ENCODE measurements around the gene ZMIZ1. TPM values are rescaled to one million over a fixed set of nuclear protein-coding genes. Genes with fewer than 3 reads are reported as not detected.

The ZMIZ1 gene
- total RNA-seq, 1 experiment from 2014 or later, result 35.8 TPM

DNA sequence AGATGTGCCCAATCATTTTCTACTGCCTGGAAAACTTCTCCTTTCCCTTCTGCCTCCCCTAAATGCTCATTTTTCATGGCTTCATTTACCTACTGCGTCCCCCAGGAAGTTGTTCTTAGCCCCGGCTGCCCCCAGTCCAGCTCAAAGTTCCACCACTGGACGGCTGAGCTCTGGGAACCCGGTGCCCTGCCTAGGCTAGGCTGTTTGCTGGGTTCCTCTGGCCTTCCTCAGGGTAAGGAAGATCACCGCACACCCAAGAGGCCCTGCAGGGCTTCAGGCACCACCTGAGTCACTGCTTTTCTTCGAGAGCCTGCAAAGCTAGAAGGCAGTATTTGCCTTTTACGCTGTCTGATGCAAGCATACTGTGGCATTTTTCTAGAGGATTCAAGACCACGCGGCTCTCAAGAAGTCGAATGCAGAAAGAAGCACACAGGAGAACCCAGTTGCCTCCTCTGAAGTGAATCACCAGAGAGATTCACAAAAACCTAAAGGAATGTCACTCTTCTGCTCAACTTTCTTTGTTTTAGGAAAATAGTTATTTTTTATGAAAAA, 46.7 kb upstream of the ZMIZ1 start:
- no TSS peak for BruUV-seq (replicated peaks)

DNA sequence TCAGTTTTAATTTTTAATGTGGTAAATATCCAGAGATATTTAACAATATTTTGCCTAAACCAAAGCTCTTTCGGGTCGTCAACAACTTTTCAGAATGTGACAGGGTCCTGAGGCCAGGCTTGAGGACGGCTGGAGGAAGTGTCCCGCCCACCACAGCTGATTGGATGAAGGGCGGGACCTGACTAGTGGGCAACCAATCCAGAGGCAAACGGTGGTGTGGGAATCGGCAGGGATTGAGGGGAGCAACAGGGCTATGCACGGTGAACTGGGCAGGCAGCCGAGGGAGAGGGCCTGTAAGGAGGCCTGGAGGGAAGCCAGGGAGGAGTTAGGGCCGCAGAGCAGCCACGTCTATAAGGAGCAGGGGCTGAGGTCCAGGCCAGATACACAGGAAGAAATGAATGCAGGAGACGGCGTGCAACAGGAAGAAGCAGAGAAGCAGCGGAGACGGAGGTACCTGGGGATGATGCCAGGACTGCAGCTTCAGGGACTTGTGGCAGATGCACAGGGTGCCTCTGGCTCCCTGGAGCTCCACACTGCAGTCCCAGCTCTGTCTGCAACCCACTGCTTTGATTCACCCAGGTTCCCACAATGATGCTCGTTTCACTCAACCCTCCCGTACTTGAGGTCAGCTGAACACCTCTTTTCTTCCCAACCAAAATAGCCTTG, 46.1 kb upstream of the ZMIZ1 start:
- ChIA-PET POLR2A (ENCODE audit: low non-redundant PET) (no interaction called here), CTCF (interaction anchor here (0.6 kb wide), 2 partner anchors 23 to 86 kb away, joined by 3 read pairs; no protein-coding TSS in a partner anchor)
- Histone ChIP-seq H3K4me3 (ENCODE audit: low read depth, low read length, poor library complexity, severe bottlenecking) (no peak overlapping the region), H3K9me3 (ENCODE audit: low read depth, low read length, poor library complexity, severe bottlenecking) (no peaks in the 10 kb centered on the region), H3K27ac (ENCODE audit: low read depth, low read length, poor library complexity, severe bottlenecking) (no peak overlapping the region), H3K4me1 (ENCODE audit: insufficient read depth, low read length, poor library complexity, severe bottlenecking) (no peaks in the 10 kb centered on the region), H3K27me3 (replicated peaks; ENCODE audit: insufficient read depth, low read depth, low read length, poor library complexity) (no peaks in the 10 kb centered on the region), H3K36me3 (ENCODE audit: insufficient read depth, low read length, poor library complexity, severe bottlenecking) (no peaks in the 10 kb centered on the region)
- intact Hi-C loops (cut with micrococcal nuclease; ENCODE audit: unreplicated experiment), result no loop called here
- DNase-seq (ENCODE audit: low spot score), result peak; percentile 30
- BruUV-seq (replicated peaks), result no TSS peak
- TF ChIP-seq EZH2 (IDR thresholded peaks at IDR 0.05; ENCODE audit: borderline replicate concordance, low read depth, low read length, poor library complexity, severe bottlenecking), result no peak
- TF ChIP-seq, protein P1, sequence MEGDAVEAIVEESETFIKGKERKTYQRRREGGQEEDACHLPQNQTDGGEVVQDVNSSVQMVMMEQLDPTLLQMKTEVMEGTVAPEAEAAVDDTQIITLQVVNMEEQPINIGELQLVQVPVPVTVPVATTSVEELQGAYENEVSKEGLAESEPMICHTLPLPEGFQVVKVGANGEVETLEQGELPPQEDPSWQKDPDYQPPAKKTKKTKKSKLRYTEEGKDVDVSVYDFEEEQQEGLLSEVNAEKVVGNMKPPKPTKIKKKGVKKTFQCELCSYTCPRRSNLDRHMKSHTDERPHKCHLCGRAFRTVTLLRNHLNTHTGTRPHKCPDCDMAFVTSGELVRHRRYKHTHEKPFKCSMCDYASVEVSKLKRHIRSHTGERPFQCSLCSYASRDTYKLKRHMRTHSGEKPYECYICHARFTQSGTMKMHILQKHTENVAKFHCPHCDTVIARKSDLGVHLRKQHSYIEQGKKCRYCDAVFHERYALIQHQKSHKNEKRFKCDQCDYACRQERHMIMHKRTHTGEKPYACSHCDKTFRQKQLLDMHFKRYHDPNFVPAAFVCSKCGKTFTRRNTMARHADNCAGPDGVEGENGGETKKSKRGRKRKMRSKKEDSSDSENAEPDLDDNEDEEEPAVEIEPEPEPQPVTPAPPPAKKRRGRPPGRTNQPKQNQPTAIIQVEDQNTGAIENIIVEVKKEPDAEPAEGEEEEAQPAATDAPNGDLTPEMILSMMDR (conservative IDR thresholded peaks at IDR 0.05; ENCODE audit: low read depth, low read length), result no peak

More for the DNA sequence above, 46.7 kb upstream of the ZMIZ1 start:
- POLR2A ChIA-PET (ENCODE audit: low non-redundant PET), result no interaction called here
- Histone ChIP-seq H3K4me3 (ENCODE audit: low read depth, low read length, poor library complexity, severe bottlenecking) (no peak overlapping the region), H3K27me3 (replicated peaks; ENCODE audit: insufficient read depth, low read depth, low read length, poor library complexity) (no peaks in the 10 kb centered on the region), H3K36me3 (ENCODE audit: insufficient read depth, low read length, poor library complexity, severe bottlenecking) (no peaks in the 10 kb centered on the region), H3K27ac (ENCODE audit: low read depth, low read length, poor library complexity, severe bottlenecking) (no peak overlapping the region), H3K9me3 (ENCODE audit: low read depth, low read length, poor library complexity, severe bottlenecking) (no peaks in the 10 kb centered on the region), H3K4me1 (ENCODE audit: insufficient read depth, low read length, poor library complexity, severe bottlenecking) (no peaks in the 10 kb centered on the region)
- TF ChIP-seq, protein P1 (conservative IDR thresholded peaks at IDR 0.05; ENCODE audit: low read depth, low read length), result no peak
- no peak for DNase-seq (ENCODE audit: low spot score)
- intact Hi-C loops (cut with micrococcal nuclease; ENCODE audit: unreplicated experiment), result no loop called here
- CTCF ChIA-PET, result no interaction called here

DNA sequence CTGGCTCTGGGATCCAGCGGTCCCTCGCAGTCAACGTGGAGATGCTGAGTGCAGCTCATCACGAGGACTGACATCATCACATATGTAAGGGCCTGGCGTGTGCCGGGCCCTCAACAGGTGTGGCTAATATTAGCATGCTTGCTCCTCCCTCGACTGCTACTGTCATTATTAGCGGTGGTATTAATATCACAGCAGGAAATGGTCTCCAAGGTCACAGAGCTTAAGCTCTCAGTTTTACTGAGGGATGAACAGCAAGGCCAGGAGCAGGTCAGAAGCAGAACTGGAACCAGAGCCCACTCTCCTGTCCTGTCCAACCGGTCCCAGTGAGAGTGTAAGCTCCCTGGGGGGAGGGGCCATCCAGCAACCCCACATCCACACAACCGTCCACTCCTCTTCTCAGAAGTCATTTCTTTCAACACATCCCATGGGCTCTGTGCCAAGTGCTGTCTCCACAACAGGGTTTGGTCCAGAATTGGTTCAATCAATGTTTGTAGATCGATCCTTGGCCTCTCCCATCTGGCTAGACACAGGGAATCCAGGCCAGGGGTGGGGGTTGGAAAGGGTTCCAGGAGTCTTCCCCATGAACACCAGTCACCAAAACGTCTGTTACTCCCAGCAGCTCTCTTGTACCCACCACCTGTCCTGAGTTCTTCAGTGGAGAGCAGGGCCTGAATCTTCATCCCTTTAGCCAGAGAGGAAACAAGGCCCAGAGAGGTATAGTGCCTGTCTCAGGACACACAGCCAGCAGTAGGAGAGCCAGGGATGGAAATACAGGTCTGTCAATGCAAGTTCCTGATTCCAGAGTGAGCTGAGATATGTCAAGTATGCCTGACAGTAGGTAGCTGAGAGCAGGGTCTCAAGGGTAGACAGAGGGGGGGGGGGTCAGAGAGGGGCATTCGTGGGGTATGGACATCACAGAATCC, 45.3 kb upstream of the ZMIZ1 start:
- POLR2A ChIA-PET (ENCODE audit: low non-redundant PET), result no interaction called here
- H3K4me1 ChIP-seq (ENCODE audit: insufficient read depth, low read length, poor library complexity, severe bottlenecking), result no peaks in the 10 kb centered on the region
- no peaks in the 10 kb centered on the region for H3K36me3 ChIP-seq (ENCODE audit: insufficient read depth, low read length, poor library complexity, severe bottlenecking)
- no peaks in the 10 kb centered on the region for H3K27me3 ChIP-seq (replicated peaks; ENCODE audit: insufficient read depth, low read depth, low read length, poor library complexity)
- no peak overlapping the region for H3K4me3 ChIP-seq (ENCODE audit: low read depth, low read length, poor library complexity, severe bottlenecking)
- no peak overlapping the region for H3K27ac ChIP-seq (ENCODE audit: low read depth, low read length, poor library complexity, severe bottlenecking)
- CTCF ChIA-PET, result interaction anchor here (0.6 kb wide), 1 partner anchor 87 kb away, joined by 3 read pairs; no protein-coding TSS in a partner anchor
- BruUV-seq (replicated peaks), result no TSS peak
- TF ChIP-seq EZH2 (IDR thresholded peaks at IDR 0.05; ENCODE audit: borderline replicate concordance, low read depth, low read length, poor library complexity, severe bottlenecking), result no peak
- TF ChIP-seq, protein P1 (conservative IDR thresholded peaks at IDR 0.05; ENCODE audit: low read depth, low read length), result no peak
- intact Hi-C loops (cut with micrococcal nuclease; ENCODE audit: unreplicated experiment), result no loop called here
- no peak for DNase-seq (ENCODE audit: low spot score)
- H3K9me3 ChIP-seq (ENCODE audit: low read depth, low read length, poor library complexity, severe bottlenecking), result no peaks in the 10 kb centered on the region
